Medulla oblongata (tissue), 1 donor: ENCODE results near the gene GOLGA6B.
"Not testable (repeated sequence)": the region's sequence is repeated elsewhere in the genome, so short reads cannot be mapped to it uniquely, and the experiment has no call there.

Experiments
- DNase-seq: peaks from one replicate; pipeline ENCODE4 v3.0.0-alpha.2; 2015; ENCODE audit errors: extremely low spot score

The GOLGA6B gene

GRCh38 chr15:72654397-72654796 lies at the start of gene GOLGA6B:
TSS of gene GOLGA6B (plus strand) at chr15:72654697. CDS start at chr15:72654738, 41 bp downstream.
- DNase-seq = not testable (repeated sequence)

GRCh38 chr15:72604794-72605193 lies 49.7 kb upstream of the GOLGA6B start:
- DNase-seq = no peak

- DNase-seq = not testable (repeated sequence)
Measured at GRCh38 chr15:72608084-72608483, 46.4 kb upstream of the GOLGA6B start.

GRCh38 chr15:72609862-72610261 lies 44.6 kb upstream of the GOLGA6B start:
- DNase-seq = no peak

GRCh38 chr15:72612324-72612723 lies 42.2 kb upstream of the GOLGA6B start:
- not testable (repeated sequence) for DNase-seq

GRCh38 chr15:72614810-72615532 lies 39.5 kb upstream of the GOLGA6B start:
- no peak for DNase-seq

- DNase-seq = not testable (repeated sequence)
Measured at GRCh38 chr15:72615533-72616233, 38.8 kb upstream of the GOLGA6B start.

- no peak for DNase-seq
Measured at GRCh38 chr15:72616491-72617210, 37.8 kb upstream of the GOLGA6B start.

- not testable (repeated sequence) for DNase-seq
Measured at GRCh38 chr15:72623854-72624253, 30.6 kb upstream of the GOLGA6B start.

GRCh38 chr15:72626153-72626552 lies 28.3 kb upstream of the GOLGA6B start:
- not testable (repeated sequence) for DNase-seq

GRCh38 chr15:72628249-72629067 lies 26.0 kb upstream of the GOLGA6B start:
- DNase-seq = not testable (repeated sequence)

- not testable (repeated sequence) for DNase-seq
Measured at GRCh38 chr15:72629068-72629570, 25.4 kb upstream of the GOLGA6B start.

- peak; percentile 85 for DNase-seq
Measured at GRCh38 chr15:72636519-72637282, 17.8 kb upstream of the GOLGA6B start.

GRCh38 chr15:72639759-72640483 lies 14.6 kb upstream of the GOLGA6B start:
- not testable (repeated sequence) for DNase-seq

GRCh38 chr15:72642271-72642670 lies 12.2 kb upstream of the GOLGA6B start:
- not testable (repeated sequence) for DNase-seq

- not testable (repeated sequence) for DNase-seq
Measured at GRCh38 chr15:72648631-72649253, 5.8 kb upstream of the GOLGA6B start.

- not testable (repeated sequence) for DNase-seq
Measured at GRCh38 chr15:72656014-72656413, 1.5 kb downstream of the GOLGA6B start.

GRCh38 chr15:72661081-72661480 lies 6.6 kb downstream of the GOLGA6B start:
- not testable (repeated sequence) for DNase-seq

- DNase-seq = not testable (repeated sequence)
Measured at GRCh38 chr15:72663931-72664330, 9.4 kb downstream of the GOLGA6B start.
